CD4-positive, alpha-beta T cell treated with Interleukin-10 for 1 hour (primary cell): ENCODE measurements around the gene IRF9.
"Not testable (repeated sequence)": the region's sequence is repeated elsewhere in the genome, so short reads cannot be mapped to it uniquely, and the experiment has no call there.

Source experiments
- DNase-seq: peaks from one replicate; pipeline ENCODE4 v3.0.0-alpha.2; 2020

IRF9 gene

DNA sequence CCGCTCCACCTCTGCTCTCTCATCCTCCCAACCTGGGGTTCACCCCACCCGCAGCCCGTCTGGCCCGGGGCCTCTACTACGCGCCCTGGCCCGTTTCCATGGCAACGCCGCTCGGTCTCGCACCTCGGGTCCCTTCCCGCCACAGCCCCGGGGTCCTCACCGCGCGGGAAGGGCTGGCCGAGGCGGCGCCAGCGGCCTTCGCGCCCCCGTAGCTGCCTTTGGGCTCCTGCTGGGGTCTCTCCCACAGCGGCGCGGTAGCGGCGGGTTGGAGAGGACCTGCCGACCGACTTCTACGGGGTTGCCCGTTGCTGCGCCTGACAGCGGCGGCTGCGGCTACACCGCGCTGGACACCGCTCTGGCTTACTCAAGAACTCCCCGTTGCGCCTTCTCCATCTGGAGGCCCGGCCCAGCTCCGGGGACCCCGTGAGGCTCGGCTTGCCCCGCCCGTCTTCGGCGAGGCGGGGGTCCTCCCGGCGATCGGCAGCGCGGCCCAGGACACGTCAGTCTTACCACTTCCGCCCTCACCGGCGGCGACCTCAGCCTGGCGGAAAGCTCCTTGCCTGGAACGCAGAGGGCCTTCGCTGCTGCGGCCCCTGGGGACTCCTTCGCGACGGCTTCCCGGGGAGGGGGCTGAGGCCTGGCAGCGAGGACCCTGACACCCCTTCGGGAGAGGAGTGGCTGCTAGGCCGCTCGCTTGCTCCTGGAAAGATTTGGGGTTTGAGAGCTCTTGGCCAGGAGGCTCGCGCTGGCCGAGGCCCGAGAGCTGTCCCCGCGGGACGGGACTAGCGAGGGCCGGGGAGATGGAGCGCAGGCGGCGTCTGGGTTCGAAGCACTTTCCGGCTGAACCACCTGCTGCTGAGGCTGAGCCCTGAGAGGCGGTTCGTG is 34.4 kb downstream of the IRF9 start, which contains the start of gene TM9SF1:
Gene TM9SF1 (minus strand): TSS at position 256 of the 885 bp plus-strand sequence. CDS start 422 bp downstream, outside the sequence.
- DNase-seq = peak; percentile 92

DNA sequence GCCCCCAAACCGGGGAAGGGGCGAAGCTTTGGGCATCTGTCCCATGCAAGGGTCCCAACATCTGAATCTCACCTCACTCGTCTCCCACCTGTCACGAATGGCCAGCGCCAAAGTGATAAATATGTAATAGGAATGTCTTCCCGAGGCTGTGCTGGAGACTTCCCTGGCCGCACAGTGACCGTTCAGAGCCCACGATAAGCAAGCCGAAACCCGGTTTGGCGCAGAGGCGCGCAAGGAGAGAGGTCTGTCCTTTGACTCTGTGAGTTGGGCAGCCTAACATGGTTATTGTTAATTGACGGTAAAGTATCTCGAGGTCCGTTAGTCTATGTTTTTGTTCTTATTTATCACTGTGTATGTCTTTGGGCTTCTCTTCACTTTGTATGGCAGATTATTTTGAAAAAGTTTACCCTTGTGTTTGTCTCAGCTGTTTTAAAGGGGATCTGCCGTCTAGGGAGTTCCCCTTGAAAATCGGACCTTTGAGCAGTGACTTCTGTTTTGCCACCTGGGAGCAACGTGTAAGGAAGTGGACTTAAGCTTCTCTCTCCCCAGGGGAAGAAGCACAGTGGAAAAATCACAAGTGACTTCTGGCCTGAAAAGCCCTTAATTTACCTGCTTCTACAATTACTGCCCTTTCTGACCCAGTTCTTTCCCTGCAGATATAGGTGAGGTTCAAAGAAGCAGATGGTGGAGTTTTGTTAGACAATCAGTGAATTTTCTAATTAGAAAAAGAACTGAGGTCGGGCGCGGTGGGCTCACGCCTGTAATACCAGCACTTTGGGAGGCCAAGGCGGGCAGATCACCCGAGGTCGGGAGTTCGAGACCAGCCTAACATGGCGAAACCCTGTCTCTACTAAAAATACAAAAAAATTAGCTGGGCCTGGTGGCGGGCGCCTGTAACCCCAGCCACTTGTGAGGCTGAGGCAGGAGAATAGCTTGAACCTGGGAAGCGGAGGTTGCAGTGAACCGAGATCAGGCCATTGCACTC is 35.3 kb downstream of the IRF9 start:
- DNase-seq = peak; percentile 28

DNA sequence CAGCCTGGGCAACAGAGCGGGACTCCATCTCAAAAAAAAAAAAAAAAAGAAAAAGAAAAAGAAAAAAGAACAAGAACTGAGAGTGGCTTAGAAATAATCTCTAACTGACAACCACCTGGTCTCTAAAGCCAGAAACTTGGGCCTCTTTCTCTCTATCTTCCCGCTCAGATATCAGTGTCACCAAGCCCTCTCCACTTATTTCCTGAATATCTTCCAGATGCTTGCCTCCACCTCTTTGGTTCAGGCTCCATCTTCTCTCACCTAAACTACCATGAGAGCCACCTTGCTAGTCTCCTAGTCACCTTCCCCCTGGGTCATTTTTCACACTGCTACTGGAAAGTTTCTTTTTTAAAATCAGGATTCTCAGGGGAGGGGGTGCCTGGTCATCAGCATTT is 36.0 kb downstream of the IRF9 start:
- no peak for DNase-seq

DNA sequence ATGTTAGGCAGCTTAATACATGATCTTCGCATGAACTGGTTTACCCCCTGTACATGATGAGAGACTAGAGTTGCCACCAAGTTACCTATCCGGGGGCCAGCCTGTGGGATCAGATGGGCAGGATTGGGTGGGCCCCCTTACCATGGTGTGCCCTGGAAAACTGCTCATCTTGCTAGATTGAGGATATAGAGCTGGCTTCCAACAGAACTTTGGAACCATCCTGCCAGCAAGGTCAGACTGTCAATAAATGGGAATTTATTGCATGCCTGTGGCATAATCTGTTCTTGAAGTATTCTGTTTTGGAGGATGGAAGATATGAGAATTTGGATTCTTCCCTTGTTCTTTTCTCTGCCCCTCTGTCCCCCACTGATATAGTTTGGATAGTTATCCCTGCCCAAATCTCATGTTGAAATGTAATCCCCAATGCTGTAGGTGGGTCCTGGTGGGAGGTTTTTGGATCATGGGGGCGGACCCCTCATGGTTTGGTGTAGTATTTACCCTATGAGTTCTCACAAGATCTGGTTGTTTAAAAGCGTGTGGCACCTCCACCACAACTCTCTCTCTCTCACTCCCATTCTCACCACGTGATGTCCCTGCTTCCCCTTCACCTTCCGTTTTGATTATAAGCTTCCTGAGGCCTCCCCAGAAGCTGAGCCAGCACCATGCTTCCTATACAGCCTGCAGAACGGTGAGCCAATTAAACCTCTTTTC is 37.9 kb downstream of the IRF9 start:
- no peak for DNase-seq

DNA sequence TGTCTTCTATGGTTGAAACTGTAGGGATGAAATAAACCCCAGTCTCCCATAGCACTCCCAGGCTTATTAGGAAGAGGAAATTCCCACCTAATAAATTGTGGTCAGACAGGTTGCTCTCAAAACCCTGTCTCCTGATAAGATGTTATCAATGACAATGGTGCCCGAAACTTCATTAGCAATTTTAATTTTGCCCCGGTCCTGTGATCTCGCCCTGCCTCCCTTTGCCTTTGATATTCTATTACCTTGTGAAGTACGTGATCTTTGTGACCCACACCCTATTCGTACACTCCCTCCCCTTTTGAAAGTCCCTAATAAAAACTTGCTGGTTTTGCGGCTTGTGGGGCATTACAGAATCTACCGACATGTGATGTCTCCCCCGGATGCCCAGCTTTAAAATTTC is 41.5 kb downstream of the IRF9 start:
- not testable (repeated sequence) for DNase-seq

DNA sequence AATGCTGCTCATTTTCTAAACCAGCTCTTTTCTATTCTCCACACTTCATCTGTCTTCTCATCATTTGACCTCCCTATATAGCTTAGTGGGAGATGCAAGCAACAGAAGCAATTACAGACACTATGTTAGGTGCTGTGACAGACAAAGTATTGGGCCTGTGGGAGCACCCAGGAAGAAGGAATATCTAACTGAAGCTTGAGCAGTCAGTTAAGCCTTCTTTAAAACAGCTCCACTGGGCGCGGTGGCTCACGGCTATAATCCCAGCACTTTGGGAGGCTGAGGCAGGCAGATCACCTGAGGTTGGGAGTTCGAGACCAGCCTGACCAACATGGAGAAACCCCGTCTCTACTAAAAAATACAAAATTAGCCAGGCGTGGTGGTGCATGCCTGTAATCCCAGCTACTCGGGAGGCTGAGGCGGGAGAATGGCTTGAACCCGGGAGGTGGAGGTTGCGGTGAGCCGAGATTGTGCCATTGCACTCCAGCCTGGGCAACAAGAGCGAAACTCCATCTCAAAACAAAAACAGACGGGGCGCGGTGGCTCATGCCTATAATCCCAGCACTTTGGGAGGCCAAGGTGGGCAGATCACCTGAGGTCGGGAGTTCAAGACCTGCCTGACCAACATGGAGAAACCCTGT is 42.3 kb downstream of the IRF9 start:
- DNase-seq = not testable (repeated sequence)

DNA sequence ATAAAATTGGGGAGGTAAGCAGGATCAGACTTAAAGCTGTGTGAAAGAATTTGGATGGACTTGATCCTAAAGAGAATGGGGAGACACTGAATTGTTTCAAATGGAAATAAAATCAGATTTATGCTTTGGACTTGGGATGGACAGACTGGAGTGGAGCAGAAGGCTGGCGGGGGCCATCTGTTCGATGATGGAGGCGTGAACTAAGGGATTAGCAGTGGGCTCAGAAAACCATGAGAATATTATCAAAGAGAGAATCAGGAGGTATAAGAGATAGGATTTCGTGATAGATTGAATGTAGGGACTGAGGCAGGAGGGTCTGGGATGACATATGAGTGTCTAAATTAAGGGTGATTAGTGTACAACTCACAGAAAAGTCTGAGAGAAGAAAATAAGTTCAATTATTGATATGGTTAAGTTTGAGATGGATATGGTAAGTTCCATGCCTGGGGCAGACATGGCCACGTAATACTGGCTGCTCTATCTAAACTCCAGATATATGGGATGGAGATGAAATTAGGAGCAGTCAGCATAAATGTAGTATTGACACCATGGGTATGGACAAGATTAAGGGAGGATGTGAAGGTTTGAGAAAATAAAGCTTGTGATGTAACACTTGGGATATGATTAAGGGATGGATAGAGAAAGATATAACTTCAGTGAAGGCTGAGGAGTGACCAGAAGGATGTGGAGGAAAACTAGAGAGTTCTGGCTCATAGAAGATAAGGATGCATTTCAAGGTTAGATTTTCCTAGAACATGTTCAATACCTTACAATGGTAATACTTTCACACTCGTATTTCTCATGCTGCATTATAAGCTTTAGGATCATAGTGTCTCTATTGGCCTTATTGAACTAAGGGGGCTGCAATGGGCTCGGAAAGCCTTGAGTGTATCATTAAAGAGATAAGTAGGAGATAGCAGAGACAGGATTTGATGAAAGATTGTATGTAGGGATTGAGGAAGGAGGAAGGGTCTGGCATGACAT is 43.4 kb downstream of the IRF9 start:
- DNase-seq = no peak

DNA sequence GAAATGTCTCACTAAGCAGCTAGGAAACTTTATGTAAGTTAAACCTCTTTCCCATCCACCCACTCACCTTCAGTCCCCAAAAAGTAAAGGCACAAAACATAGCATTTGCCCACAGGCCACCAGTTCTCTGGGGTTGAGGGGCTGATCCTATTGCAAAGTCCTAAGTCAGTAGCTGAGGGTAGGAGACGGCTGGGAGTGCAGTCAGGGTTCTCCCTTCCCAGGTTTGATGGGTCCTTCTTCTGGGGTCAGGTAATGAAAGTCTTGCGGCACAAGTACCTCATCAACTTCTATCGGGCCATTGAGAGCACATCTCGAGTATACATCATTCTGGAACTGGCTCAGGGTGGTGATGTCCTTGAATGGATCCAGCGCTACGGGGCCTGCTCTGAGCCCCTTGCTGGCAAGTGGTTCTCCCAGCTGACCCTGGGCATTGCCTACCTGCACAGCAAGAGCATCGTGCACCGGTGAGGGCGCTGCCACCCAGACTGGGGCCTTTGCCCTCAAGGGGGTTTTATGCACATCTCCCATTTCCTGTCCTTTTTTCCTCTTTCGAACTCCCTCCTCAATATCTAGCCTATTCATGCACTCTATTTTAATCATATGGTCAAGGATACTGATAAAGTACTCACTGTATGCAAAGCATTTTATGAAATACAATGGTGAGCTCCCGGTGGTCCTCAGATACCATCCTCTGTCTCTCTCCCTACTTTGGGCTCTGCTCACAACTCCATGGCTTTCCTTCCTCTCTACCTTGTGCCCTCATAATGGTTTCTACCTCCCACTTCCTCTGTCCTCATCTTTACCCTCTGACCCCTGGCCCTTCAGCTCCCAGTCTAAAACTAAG is 45.4 kb downstream of the IRF9 start:
- DNase-seq = no peak

DNA sequence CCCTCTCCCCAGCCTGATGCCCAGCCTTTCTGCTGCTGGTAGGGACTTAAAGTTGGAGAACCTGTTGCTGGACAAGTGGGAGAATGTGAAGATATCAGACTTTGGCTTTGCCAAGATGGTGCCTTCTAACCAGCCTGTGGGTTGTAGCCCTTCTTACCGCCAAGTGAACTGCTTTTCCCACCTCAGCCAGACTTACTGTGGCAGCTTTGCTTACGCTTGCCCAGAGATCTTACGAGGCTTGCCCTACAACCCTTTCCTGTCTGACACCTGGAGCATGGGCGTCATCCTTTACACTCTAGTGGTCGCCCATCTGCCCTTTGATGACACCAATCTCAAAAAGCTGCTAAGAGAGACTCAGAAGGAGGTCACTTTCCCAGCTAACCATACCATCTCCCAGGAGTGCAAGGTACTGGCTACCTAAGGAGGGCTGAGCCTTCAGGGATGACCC is 46.1 kb downstream of the IRF9 start:
- peak; percentile 16 for DNase-seq

DNA sequence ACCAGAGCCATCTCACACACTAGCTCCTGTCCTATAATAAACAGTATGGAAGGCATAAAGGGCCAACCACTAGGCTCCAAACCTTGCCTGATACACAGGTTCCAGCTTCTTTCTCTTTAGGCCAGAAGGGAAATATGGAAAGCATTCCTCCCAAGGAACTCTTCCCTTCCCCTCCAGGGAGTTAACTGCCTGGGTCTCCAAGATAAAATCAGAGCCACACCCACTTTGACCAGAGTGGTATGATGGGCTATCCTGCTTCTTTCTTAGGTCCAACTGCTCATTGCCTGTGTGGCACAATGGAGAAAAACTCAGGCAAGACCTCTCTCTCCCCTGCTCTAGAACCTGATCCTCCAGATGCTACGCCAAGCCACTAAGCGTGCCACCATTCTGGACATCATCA is 46.6 kb downstream of the IRF9 start:
- no peak for DNase-seq

DNA sequence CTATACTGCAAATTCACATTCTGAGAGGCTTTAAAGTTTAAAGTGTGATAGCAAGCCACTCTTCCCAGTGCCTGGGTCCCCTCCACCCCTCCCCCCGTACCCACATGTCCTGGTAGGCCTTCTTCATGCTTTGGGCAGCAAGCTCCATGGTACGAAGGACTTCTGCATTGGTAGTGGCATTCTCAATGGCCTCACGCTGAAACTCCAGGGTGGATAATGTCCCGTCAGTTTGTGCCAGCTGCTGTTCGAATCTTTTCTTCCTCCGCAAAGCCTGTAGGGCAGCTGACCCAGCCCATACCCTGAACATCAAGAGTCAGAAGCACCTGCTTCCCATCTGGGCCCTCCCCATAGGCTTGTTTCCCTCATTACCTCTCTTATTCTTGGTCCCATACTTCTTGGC is 50.2 kb downstream of the IRF9 start:
- DNase-seq = no peak

DNA sequence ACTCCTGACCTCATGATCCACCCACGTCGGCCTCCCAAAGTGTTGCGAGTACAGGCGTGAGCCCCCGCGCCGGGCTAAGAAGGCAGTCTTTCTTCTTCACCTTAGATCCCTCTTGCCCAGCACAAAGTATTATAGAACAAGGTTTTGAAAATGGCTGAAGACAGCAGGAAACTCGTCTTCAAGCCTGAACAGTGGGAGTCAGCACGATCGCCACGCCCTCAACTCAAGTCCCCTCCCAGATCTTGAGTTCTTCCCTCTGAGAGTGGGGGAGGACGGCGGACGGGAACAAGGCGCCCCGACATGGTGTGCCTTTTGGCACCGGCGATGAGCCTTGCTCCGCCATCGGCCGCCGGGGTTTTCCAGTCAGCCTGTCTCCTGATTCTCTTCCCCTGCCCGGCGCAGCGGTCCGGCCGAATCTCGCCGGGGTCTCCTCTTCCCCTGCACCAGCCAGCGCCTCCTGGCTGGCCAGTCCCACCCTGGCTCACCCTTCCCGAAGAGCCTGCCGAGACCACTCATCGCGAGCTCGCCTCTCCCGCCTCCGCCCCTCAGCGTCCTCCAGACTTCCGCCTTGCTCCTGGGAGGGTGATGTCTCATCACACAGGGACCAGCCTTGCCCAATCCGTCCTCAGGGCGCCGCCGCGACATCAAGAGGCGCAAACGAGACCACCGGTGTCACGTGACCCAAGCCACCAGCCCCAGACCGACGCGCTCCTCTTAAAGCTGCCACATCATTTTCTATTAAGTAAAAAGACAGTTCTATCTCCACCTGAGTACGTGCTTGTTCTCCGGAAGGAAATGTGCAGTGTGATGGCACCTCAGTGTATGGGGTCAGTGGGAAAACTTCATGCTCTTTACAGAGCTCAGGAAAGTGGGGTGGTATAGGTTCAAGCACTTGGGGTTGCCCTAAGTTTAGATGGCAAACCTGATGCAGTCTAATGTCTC is 52.1 kb downstream of the IRF9 start, which contains the start of gene CHMP4A:
Gene CHMP4A (minus strand): TSS at position 565 of the 942 bp plus-strand sequence. CDS start 49 bp downstream, at position 516.
- DNase-seq = peak; percentile 97

DNA sequence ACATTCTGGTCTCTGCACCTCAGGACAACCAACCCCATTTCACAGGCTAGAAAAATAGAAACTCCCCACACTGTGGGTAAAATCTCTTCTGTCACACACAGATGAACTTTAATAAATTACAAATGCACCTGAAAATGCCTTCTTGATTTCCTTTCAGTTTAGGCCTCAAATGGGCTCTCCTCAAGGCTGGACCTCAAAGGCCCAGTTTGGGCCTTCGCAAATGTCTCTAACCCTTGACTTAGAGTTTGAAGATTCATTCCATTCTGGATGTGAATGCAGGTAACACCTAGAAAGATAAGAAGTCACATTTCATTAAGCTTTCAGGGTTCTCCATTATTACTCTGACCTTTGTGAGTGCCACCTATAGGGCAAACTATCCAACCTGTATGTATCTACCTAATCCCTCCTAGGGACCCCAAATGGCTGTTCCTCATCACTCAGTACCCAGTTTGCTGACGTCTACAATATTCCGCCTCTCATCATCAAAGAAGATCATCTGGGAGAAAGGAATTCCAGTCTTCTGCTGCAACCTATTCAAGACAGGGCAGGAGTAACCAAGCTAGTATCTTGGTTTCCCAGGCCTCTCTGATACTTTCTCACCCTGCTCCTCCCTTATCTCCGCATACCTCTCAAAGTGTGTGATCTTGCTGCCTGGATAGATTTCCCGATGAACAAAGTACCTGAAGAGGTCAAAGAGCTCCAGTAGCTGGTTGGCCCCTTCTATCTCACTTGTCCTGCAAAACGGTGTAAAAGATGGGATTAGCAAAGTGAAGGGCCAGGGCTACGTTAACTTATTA is 53.0 kb downstream of the IRF9 start:
- no peak for DNase-seq

DNA sequence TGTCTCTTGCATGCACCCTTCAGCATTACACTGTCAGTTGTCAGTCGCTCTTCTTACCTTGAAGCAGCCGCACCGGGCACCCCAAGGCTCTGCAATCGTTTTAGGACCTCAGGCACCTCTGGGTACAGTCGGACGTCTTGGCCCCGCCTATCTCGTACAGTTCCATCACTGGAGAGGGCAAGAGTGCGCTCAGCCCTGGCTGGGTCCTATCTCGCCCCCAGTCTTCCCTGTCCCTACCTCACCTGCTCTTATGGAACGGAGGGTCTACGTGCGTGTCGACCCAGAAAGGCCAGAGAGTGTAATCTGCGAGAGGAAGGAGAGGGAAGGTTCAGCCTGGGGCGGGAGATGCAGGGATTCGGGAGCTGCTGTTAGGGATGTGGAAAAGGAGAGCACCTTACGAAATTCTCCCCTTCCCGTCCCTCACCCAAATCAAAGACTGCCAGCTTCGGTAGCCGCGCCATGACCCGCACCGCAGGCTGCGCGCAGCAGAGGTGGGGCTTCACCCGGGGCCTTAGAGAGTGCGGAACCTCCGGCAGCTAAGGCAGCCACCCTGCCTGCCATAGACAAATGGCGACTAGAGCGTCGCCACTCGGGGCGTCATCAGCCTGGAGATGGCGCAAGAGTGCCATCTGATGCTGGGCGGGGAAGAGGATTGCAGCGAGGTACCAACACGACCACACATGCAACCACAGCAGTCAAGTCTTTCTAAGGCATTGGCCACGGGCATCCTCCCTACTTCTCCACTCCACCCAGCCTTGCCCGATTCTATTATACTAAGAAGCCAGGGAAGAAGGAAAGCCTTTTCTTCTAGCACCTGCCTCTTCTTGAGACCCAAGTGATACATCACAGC is 54.7 kb downstream of the IRF9 start, which contains the start of gene MDP1:
Gene MDP1 (minus strand): TSS at position 572 of the 850 bp plus-strand sequence. CDS start 111 bp downstream, at position 461.
- peak; percentile 92 for DNase-seq
